HepG2 (cell line): ENCODE results near the gene PRR36. TPM values are rescaled to one million over a fixed set of nuclear protein-coding genes. Genes with fewer than 3 reads are reported as not detected.

Source experiments
- AGO1 ChIP-seq: fragments of 200-400 bp; formaldehyde crosslinking; IDR thresholded peaks from 2 replicates; pipeline ENCODE4 v1.6.1; 2017; ENCODE audit warnings: mild to moderate bottlenecking, low read depth, low read length, moderate library complexity; ENCODE audit not compliant: poor library complexity, severe bottlenecking
- CEBPG ChIP-seq: IDR thresholded peaks from 2 replicates; pipeline ENCODE4 v1.6.1; 2016
- GATAD2A ChIP-seq: IDR thresholded peaks from 2 replicates; pipeline ENCODE4 v1.6.1; 2016
- GLI4 ChIP-seq: sonication (generic); formaldehyde crosslinking; IDR thresholded peaks from 2 replicates; pipeline ENCODE4 v1.5.1; 2020; ENCODE audit warnings: missing genetic modification reagents, mild to moderate bottlenecking, moderate library complexity, borderline replicate concordance
- HCFC1 ChIP-seq: fragments of 150-350 bp; IDR thresholded peaks from 2 replicates; pipeline ENCODE4 v1.6.1; 2014; ENCODE audit warnings: low read depth, low read length
- HMG20B ChIP-seq: conservative IDR thresholded peaks from 2 replicates; pipeline ENCODE4 v1.6.1; 2016; ENCODE audit warnings: missing genetic modification reagents, missing compliant biosample characterization
- MTF1 ChIP-seq: sonication (generic); formaldehyde crosslinking; IDR thresholded peaks from 2 replicates; pipeline ENCODE4 v1.5.0; 2020; ENCODE audit warnings: missing genetic modification reagents
- NFKB2 ChIP-seq: sonication (generic); formaldehyde crosslinking; IDR thresholded peaks from 2 replicates; pipeline ENCODE4 v1.4.0; 2020; ENCODE audit warnings: missing genetic modification reagents, borderline replicate concordance
- NFKBIZ ChIP-seq: IDR thresholded peaks from 2 replicates; pipeline ENCODE4 v1.6.1; 2018; ENCODE audit warnings: missing genetic modification reagents, missing compliant biosample characterization
- PAF1 ChIP-seq: IDR thresholded peaks from 2 replicates; pipeline ENCODE4 v1.6.1; 2016; ENCODE audit warnings: missing genetic modification reagents, missing compliant biosample characterization
- SKI ChIP-seq: fragments of 450-650 bp; IDR thresholded peaks from one replicate; pipeline ENCODE4 v1.6.1; 2018; ENCODE audit warnings: mild to moderate bottlenecking; ENCODE audit not compliant: partially characterized antibody
- SMC3 ChIP-seq: IDR thresholded peaks from 2 replicates; pipeline ENCODE4 v1.6.1; 2011; ENCODE audit warnings: low read length, improper control_type of control experiment
- TBL1XR1 ChIP-seq: fragments of 150-350 bp; IDR thresholded peaks from 2 replicates; pipeline ENCODE4 v1.6.1; 2014; ENCODE audit warnings: borderline replicate concordance, low read length; ENCODE audit not compliant: partially characterized antibody
- ZFP62 ChIP-seq: sonication (generic); formaldehyde crosslinking; IDR thresholded peaks from 2 replicates; pipeline ENCODE4 v1.4.0; 2020; ENCODE audit warnings: missing genetic modification reagents
- ZNF317 ChIP-seq: sonication (generic); formaldehyde crosslinking; IDR thresholded peaks from 2 replicates; pipeline ENCODE4 v1.5.0; 2020; ENCODE audit warnings: mild to moderate bottlenecking, missing genetic modification reagents
- ZNF383 ChIP-seq: sonication (generic); formaldehyde crosslinking; IDR thresholded peaks from 2 replicates; pipeline ENCODE4 v1.4.0; 2020; ENCODE audit warnings: missing genetic modification reagents, mild to moderate bottlenecking, borderline replicate concordance
- ZNF430 ChIP-seq: sonication (generic); formaldehyde crosslinking; IDR thresholded peaks from 2 replicates; pipeline ENCODE4 v1.9.0; 2021; ENCODE audit warnings: mild to moderate bottlenecking, missing genetic modification reagents
- ZNF552 ChIP-seq: sonication (generic); formaldehyde crosslinking; IDR thresholded peaks from 2 replicates; pipeline ENCODE4 v1.9.0; 2022; ENCODE audit warnings: missing genetic modification reagents, mild to moderate bottlenecking, borderline replicate concordance
- ZNF674 ChIP-seq: sonication (generic); formaldehyde crosslinking; IDR thresholded peaks from 2 replicates; pipeline ENCODE4 v1.5.0; 2020; ENCODE audit warnings: low read depth, mild to moderate bottlenecking, missing genetic modification reagents
- polyA plus RNA-seq, 8 experiments: library from polyadenylated mRNA; depleted of rRNA in 3 of 8; stranded (reverse) in 7 of 8; unstranded in 1 of 8; fragments of >200 nt; fragmentation: Illumina TruSeq in 4 of 8; extraction: Trizol in 4 of 8; gene quantifications; 2 replicates each; pipeline versions ENCODE4 v1.2.1 to v1.2.3, GENCODE V29; 2011 to 2016; ENCODE audit warnings: low read depth in 4 of 8, missing spikeins in 1 of 8, mixed read lengths in 1 of 8; ENCODE audit not compliant: insufficient read depth in 1 of 8
- total RNA-seq, 5 experiments: library from RNA; depleted of rRNA; stranded (reverse); fragments of >200 nt; fragmentation: Illumina TruSeq; extraction: Trizol; gene quantifications; 2 replicates each; pipeline ENCODE4 v1.2.3, GENCODE V29; 2016; ENCODE audit warnings: low read depth in 1 of 5
- TF ChIP-seq, protein P1 (sequence below): sonication (generic); formaldehyde crosslinking; IDR thresholded peaks from 2 replicates; pipeline ENCODE4 v1.5.1; 2020; ENCODE audit warnings: mild to moderate bottlenecking, missing genetic modification reagents
- TF ChIP-seq, protein P2 (sequence below): sonication (generic); formaldehyde crosslinking; IDR thresholded peaks from 2 replicates; pipeline ENCODE4 v1.4.0; 2020; ENCODE audit warnings: mild to moderate bottlenecking, missing genetic modification reagents, borderline replicate concordance
- TF ChIP-seq, protein P3 (sequence below): IDR thresholded peaks from 2 replicates; pipeline ENCODE4 v1.6.1; 2012; ENCODE audit warnings: inconsistent platforms
- TF ChIP-seq, protein P4 (sequence below): sonication (generic); formaldehyde crosslinking; IDR thresholded peaks from 2 replicates; pipeline ENCODE4 v1.8.1; 2023; ENCODE audit warnings: mild to moderate bottlenecking, moderate library complexity, missing genetic modification reagents
- TF ChIP-seq, protein P5 (sequence below): sonication (generic); formaldehyde crosslinking; IDR thresholded peaks from 2 replicates; pipeline ENCODE4 v1.5.0; 2020; ENCODE audit warnings: missing genetic modification reagents

PRR36 gene
- total and polyA plus RNA-seq, 2 of the 13 experiments (the other 11 are each of a cell fraction or from before 2014, with no cell fraction given) = 0.07 to 0.17 TPM

DNA sequence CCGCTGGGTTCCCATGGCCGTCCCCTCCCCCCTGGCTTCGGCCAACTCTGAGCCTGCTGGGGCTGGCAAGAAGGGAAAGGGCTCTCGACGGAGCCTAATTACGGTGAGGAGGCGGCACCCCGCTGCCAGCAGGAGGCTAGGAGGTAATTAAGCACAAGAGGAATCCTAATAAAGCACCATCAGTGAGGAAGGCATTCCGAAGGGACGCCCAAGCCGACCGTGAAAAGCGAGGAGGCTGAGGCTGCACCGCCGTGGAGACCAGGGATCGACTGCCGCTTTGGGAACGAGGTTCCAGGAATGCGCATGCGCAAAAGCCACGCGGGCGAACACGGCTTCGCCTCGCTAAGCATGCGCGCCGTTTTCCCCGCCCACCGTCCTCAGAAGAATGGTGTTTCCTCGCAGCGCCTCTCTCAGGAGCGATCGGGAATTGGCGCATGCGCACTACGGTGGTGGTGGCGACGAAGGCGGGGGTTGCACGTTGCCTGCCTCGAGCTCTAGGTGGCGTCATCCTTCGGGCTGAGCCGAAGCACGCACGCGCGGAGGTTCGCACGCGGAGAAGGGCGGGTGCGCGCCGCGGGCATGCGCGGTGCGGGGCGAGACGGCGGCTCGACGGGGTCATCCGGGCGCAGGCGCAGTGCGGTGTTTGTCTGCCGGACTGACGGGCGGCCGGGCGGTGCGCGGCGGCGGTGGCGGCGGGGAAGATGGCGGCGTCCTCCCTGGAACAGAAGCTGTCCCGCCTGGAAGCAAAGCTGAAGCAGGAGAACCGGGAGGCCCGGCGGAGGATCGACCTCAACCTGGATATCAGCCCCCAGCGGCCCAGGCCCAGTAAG, 29.3 kb upstream of the PRR36 start, which contains the start of gene MAP2K7 (continued):
- TF ChIP-seq, protein P1, sequence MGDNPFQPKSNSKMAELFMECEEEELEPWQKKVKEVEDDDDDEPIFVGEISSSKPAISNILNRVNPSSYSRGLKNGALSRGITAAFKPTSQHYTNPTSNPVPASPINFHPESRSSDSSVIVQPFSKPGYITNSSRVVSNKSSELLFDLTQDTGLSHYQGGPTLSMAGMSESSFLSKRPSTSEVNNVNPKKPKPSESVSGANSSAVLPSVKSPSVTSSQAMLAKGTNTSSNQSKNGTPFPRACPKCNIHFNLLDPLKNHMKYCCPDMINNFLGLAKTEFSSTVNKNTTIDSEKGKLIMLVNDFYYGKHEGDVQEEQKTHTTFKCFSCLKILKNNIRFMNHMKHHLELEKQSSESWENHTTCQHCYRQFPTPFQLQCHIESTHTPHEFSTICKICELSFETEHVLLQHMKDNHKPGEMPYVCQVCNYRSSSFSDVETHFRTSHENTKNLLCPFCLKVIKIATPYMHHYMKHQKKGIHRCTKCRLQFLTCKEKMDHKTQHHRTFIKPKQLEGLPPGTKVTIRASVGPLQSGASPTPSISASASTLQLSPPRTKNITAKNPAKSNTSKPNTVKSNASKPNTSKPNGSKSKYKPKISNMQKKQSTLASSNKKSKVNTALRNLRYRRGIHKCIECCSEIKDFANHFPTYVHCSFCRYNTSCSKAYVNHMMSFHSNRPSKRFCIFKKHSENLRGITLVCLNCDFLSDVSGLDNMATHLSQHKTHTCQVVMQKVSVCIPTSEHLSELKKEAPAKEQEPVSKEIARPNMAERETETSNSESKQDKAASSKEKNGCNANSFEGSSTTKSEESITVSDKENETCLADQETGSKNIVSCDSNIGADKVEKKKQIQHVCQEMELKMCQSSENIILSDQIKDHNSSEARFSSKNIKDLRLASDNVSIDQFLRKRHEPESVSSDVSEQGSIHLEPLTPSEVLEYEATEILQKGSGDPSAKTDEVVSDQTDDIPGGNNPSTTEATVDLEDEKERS (CRISPR knock-in tag) = peak; percentile 89
- TF ChIP-seq PAF1 (CRISPR knock-in tag) = no peak
- TF ChIP-seq ZNF383 (CRISPR knock-in tag) = no peak
- TF ChIP-seq CEBPG (CRISPR knock-in tag) = peak; percentile 78
- TF ChIP-seq, protein P2, sequence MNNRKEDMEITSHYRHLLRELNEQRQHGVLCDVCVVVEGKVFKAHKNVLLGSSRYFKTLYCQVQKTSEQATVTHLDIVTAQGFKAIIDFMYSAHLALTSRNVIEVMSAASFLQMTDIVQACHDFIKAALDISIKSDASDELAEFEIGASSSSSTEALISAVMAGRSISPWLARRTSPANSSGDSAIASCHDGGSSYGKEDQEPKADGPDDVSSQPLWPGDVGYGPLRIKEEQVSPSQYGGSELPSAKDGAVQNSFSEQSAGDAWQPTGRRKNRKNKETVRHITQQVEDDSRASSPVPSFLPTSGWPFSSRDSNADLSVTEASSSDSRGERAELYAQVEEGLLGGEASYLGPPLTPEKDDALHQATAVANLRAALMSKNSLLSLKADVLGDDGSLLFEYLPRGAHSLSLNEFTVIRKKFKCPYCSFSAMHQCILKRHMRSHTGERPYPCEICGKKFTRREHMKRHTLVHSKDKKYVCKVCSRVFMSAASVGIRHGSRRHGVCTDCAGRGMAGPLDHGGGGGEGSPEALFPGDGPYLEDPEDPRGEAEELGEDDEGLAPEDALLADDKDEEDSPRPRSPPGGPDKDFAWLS (CRISPR knock-in tag) = peak; percentile 57; the same call in 1 of the 2 replicates
- TF ChIP-seq, protein P3, sequence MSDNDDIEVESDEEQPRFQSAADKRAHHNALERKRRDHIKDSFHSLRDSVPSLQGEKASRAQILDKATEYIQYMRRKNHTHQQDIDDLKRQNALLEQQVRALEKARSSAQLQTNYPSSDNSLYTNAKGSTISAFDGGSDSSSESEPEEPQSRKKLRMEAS = peak; percentile 96
- peak; percentile 79 for TF ChIP-seq ZNF430 (CRISPR knock-in tag)
- TF ChIP-seq GLI4 (CRISPR knock-in tag) = peak; percentile 95; the same call in 1 of the 2 replicates
- TF ChIP-seq NFKB2 (CRISPR knock-in tag) = peak; percentile 95
- no peak for TF ChIP-seq HMG20B (CRISPR knock-in tag)
- TF ChIP-seq ZNF317 = peak; percentile 46; the same call in 1 of the 2 replicates
- no peak for TF ChIP-seq MTF1 (CRISPR knock-in tag)
- peak; percentile 3 for TF ChIP-seq TBL1XR1
- peak; percentile 65 for TF ChIP-seq AGO1
- TF ChIP-seq, protein P4, sequence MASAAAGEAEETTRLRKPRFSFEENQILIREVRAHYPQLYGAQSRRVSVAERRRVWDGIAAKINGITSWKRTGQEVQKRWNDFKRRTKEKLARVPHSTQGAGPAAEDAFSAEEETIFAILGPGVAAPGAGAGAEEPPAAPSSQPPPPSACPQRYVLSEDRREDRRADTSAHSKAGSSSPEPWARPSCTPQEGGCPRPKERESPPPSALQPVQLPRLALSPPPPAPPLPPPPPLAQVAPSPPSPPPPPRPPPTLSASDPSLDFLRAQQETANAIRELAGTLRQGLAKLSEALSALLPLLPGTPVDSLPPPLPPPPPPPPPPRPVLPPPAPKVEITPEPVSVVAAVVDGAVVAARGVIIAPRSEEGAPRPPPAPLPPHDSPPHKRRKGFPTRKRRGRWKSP (CRISPR knock-in tag) = peak; percentile 81; the same call in 1 of the 2 replicates
- peak; percentile 56 for TF ChIP-seq GATAD2A (CRISPR knock-in tag)
- no peak; the same call in 1 of the 2 replicates for TF ChIP-seq SMC3
- TF ChIP-seq HCFC1 = 0 out of 2 replicates have a peak, but pooled peaks have one; percentile 30
- TF ChIP-seq, protein P5, sequence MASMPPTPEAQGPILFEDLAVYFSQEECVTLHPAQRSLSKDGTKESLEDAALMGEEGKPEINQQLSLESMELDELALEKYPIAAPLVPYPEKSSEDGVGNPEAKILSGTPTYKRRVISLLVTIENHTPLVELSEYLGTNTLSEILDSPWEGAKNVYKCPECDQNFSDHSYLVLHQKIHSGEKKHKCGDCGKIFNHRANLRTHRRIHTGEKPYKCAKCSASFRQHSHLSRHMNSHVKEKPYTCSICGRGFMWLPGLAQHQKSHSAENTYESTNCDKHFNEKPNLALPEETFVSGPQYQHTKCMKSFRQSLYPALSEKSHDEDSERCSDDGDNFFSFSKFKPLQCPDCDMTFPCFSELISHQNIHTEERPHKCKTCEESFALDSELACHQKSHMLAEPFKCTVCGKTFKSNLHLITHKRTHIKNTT (CRISPR knock-in tag) = no peak
- TF ChIP-seq ZNF674 = no peak
- peak; percentile 15 for TF ChIP-seq SKI
- peak; percentile 90 for TF ChIP-seq NFKBIZ (CRISPR knock-in tag)
- TF ChIP-seq ZNF552 (CRISPR knock-in tag) = no peak
- TF ChIP-seq ZFP62 = no peak
